ENCODE data around the gene CACNG1.
"Not testable (repeated sequence)": the region's sequence is repeated elsewhere in the genome, so short reads cannot be mapped to it uniquely, and the experiment has no call there.

Gene CACNG1

DNA sequence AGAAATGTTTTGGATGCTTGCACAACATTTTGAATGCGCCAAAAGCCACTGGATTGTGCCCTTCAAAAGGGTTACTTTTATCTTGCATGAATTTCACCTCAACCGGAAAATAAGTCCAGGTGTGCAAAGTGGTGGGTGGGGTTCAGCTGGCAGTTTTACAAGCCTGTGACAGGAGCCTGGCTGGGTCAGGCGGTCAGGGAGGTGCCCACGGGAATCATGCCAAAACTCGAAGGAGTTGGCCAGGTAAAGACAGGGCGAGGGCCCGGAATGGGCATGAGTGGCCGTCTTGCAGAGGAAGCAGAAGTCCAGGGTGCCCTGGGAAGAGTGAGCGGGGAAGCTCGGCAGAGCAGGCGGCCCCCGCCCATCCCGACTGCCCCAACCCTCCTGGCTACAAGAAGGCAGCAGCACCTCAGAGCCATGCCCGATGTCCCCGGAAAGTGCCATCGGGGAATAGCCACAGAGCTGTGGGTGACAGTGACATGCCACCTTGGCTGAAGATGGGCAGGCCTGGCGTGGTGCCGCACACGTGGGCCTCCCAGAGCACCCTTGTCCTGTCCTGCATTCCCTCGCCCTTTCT is 19.1 kb upstream of the CACNG1 start:
- no peak for DNase-seq (ENCODE audit: low spot score)

DNA sequence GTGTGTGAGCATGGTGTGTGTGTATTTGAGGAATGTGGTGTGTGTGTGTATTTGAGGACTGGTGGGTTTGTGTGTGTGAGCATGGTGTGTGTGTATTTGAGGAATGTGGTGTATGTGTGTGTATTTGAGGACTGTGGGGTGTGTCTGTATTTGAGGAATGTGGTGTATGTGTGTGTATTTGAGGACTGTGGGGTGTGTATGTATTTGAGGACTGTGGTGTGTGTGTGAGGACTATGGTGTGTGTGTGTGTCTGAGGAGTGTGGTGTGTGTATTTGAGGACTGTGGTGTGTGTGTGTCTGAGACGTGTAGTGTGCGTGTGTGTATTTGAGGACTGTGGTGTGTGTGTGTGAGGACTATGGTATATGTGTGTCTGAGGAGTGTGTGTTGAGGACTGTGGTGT is 18.0 kb upstream of the CACNG1 start:
- DNase-seq (ENCODE audit: low spot score): no peak

DNA sequence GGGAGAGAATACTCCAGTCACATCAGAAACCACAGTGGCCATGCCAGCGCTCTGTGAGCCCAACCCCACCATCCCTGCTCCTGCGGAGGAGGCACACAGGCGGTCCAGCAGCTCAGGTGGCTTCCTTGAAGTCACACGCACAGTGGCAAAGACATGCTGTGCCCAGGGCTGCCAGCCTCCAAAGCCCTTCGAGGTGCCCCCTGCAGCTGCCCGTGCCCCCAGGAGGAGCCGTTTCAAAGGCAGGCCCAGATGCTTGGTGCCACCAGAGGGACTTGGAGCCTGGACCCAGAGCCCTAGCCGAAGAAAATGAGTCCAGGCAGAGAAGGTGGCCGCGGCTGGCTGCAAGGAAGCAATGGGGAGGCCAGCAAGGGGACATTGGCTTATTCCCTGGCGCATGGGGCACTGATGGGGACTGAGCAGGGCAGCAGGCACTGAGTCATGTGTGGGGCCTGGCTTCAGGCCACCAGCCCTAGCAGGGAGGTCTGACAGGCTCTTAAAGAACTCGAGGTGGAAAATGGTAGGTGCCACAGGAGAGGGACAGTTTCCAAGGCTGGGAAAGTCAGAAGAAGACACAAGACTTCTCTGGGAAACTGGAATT is 17.2 kb upstream of the CACNG1 start:
- no peak for DNase-seq (ENCODE audit: low spot score)

DNA sequence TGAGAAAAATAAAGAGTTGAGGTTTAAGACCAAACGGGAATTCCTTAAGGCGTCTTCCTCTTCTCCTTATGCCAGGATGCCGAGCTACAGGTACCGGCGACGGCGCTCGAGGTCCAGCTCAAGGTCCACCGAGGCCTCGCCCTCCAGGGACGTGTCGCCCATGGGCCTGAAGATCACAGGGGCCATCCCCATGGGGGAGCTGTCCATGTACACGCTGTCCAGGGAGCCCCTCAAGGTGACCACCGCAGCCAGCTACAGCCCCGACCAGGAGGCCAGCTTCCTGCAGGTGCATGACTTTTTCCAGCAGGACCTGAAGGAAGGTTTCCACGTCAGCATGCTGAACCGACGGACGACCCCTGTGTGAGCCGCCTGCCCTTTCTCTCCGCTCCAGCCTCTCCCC is 13.7 kb upstream of the CACNG1 start:
- no peak for DNase-seq (ENCODE audit: low spot score)

DNA sequence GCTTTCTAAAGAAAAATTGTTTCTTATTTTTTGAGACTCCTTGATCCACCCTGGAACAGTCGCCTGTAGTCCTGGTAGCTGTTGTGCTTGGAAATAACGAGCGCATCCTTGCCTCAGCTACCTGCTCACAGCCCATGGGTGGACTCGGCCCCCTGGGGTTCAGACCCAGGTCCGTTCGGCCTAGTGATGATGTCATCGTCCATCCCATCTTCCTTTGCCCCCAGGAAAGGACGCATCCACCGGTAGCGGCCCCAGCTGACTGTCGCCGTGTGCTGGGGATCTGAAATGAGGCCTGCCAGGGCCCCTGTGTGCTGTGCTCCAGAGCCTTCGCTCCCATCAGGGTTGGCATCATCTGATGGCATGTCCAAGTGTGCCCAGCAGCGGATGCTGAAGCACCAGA is 12.0 kb upstream of the CACNG1 start:
- no peak for DNase-seq (ENCODE audit: low spot score)

DNA sequence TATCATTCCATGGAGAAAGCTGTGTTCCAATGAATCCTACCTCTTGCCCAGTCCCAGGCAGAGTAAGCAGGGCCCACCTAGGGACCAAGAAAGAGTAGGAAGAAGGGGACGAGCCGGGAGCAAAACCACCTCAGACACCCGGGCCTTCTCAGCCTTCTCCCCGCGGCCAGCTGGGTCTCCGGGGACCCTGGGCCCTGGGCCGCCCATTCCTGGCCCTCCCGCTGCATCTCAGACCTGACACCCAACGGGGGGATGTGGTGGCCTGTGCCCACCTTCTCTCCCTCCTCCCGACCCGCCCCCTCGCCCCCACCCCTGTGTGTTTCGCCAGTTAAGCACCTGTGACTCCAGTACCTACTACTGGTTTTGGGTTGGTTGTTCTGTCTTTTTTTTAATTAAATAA is 11.4 kb upstream of the CACNG1 start:
- no peak for DNase-seq (ENCODE audit: low spot score)

DNA sequence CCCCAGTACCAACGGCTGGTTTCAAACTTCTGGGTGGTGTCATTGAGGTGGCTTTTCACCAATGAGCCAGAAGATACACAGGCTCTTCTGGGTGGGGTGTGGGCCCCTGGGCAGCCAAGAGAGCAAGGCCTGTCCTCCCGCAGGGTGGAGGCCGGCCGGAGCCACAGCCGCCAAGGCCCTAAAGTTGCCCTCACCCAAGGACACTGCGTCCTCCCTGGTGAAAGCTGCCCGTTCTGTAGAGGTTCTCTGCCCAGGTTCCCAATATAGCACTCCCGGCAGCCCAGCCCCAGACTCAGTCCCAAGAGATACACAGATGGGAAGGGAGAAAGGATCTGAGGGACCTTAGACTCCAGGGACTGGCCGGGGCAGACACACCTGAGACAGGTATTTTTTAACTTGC is 10.7 kb upstream of the CACNG1 start:
- no peak for DNase-seq (ENCODE audit: low spot score)

DNA sequence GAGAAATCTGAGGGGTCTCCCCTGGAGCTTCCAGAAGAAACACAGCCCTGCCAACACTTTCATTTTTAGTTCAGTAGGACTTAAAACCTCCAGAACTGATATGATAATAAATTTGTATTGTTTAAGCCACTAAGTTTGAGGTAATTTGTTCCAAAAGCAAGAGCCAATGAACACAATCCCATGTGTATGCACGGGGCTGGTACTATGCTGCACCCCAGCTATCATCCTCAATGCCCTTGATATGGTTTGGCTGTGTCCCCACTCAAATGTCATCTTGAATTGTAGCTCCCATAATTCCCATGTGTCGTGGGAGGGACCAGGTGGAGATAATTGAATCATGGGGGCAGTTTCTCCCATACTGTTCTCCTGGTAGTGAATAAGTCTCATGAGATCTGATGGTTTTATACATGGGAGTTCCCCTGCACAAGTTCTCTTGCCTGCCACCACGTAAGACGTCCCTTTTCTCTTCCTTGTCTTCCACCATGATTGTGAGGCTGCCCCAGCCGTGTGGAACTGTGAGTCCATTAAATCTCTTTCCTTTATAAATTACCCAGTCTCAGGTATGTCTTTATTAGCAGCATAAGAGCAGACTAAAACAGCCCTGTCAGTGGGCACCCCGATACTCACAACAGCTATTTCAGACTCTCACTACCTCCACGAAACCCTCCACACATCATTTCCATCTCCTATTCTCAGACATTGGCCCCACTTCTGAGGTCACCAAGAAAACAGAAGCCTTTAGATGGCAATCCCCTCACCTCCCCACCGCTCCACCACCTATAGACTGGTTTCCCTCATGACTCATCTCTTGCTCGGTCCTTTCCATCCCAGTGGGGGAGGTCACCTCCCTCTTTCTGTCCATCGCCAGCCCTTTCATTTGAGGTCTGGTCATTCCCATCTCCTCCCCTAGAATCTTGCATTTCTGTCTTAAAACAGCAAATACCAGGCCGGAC is 8.9 kb upstream of the CACNG1 start:
- no peak for DNase-seq (ENCODE audit: low spot score)

DNA sequence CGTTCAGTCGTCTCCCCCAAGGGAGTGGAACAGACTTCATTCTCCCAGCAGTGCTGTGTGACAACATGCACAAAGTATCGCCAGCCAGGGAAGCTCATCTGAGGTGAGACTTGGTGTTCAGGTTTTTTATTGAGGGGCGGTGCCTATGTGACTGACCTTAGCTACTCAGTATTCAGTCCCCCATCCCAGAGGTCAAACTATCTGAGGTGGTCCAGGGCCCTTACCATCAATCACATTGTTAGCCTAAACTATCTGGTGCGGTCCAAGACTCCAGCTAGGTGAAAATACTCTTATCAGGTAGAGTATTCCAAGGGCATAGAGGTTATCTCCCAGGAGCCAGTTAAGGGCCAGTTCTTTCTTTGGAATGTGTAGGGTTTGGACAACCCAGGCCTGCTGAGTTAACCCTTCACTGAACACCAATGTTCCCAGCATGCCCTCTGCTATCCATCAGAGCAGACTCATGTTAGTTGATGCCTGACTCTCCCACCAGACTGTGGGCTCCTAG is 5.4 kb upstream of the CACNG1 start:
- DNase-seq (ENCODE audit: low spot score): no peak

DNA sequence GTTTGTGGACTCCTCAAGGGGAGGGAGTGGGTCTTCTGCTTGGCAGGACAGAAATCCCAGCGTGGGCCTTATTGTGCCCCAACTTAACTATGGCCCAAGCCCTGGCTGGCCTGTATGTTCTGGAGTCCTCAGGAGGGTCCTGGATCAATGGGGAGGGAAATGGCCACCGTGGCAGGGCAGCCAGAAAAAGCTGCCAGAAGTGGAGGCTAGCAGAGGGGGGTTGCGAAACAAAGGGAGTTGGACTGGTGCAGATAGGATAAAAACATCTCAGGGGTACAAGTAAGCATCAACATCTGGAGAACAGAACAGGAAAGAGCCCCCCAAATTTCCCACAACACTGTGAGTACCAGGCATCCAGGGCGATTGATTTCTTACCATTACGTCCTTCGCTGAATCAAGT is 3.7 kb upstream of the CACNG1 start:
- DNase-seq (ENCODE audit: low spot score): no peak

DNA sequence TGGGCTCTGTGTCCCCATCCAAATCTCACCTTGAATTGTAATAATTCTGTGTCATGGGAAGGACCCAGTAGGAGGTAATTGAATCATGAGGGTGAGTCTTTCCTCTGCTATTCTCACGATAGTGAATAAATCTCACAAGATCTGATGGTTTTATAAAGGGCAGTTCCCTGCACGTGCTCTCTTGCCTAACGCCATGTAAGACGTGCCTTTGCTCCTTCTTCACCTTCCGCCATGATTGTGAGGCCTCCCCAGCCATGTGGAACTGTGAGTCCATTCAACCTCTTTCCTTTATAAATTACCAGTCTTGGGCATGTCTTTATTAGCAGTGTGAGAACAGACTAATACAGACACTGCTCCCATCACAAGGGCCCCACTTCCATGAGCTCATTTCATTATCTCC is 3.2 kb upstream of the CACNG1 start:
- DNase-seq (ENCODE audit: low spot score): not testable (repeated sequence)

DNA sequence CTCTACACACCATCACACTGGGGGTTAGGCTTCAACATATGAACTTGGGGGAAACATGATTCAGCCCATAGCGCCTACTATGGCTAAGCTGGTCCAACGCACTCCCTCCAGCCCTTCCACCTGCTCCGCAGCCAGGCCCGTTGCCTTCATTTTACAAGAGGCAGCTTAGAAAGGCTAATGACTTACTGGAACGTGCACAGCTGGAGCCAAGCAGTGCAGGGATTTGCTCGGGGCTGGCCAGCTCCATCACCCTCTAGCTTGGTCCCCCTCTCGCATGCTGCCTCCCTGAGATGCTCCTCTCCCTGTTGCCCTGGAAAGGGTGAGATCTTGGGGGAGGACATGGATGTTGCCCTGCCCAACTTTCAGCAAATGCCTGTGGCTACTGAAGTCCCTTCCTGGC is 2.8 kb upstream of the CACNG1 start:
- no peak for DNase-seq (ENCODE audit: low spot score)

DNA sequence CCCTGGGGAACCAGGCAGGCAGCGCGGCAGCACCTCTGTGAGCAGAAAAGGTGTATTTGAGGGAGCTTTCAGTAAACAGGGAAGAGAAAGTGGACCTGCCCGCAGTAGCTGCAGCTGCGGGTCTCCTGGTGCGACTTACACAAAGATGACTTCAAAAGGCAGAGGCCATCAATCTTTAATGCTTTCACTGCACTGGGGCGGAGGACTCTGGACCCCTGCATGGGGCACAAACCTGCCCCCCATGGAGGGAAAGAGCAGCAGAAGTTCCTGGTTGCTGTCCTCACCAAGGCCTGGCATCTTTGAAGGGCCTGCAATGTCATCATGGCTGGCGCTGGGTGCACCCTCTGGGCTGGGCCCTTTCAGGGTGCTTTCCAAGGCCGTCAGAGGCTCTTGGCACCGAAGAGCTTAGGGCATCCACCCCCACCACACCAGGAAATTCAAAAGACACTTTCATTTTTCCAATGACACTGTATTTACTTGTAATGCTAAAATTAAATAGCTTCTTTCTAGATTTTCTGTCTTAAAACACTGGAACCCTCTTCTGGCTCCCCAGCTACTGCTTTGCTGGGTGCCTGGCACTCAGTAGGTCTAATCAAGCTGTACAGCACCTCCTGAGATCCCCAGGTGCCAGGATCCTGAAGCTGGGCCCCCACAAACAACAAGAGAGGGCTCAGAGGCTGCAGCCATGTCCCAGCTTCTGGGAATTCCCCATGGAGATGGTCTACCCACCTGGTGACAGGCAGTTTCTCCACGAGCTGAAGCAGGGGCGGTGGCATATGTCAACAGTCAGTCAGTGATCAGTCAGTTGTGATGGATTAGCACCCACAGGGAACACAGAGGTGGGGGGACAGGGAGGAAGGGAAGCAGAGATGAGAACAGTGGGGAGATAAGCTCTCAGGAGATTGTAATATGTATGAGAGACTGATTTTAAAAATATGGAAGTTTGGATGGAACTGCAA is 2.1 kb upstream of the CACNG1 start:
- no peak for DNase-seq (ENCODE audit: low spot score)

DNA sequence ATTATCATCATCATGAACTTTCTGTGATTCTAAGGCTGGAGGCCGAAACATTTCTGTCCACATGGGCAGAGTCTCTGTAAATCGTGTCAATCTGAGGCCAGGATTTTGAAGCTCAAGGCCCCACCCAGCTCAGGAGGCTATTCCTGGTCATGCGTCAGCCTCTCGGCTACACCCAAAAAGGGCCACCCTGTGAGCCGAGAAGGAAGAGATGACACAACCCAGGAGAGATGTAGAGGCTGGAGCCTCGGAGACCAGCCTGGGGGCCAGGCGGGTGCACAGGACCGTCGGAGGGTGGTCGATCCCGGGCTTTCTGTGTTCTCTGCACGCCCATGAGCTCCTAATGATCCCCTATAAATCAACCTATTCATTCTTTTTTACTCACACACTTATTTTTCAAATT is 1.1 kb upstream of the CACNG1 start:
- no peak for DNase-seq (ENCODE audit: low spot score)

DNA sequence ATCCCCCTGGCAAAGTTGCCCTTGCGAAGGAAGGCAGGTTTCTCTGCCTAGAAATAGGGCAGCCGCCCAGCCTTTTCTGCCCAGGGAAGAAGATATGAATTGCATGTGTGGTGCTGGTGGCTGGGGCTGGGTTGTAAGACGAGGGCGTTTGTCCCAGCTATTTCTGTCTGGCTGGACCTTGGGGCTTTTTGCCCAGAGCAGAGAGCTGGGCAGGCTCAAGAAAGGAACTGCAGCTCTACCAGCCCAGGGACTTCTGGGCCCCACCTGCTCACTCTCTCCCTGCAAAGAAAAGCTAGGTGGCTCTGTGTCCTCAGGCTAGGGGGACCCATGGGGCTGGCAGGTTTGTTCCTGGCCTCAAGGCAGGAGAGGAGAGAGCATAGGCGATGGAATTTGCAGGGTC is 586 bp downstream of the CACNG1 start:
- DNase-seq (ENCODE audit: low spot score): no peak

DNA sequence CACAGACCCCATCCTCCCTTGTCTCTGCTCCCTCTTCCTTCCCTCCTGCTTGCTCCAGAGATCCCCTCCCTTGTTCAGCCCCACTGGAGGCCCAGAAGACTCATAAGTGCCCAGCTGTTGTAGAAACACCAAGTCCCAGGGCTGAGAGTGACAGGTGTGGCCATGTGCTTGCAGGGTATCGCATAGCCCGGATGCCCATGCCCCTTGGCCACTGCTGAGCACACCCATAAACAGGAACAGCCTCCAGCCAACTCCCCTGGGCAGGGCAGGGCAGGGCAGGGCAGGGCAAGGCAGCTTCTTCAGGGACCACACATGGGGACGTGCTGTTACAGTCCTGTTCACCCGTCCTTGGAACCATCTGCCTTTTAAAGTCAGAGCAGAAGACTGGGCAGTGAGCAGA is 2.0 kb downstream of the CACNG1 start:
- no peak for DNase-seq (ENCODE audit: low spot score)

DNA sequence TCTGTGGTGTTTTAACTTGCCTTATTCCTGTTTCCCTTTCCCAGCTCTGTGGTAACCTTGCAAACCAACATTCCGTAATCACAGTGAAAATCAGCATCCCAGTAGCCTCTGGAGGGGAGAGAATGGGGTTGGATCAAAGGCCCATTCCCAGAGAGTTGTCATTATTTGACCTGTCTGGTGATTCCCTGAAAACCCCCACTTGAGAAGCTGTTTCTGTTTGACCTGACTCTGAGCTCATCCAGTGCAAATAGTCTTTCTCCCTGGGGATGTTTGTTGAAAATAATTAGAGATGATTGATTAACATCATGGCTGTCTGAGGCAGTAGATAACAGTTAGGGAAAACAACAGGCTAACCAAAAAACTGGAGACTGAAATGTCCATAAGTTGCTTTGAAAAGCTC is 3.0 kb downstream of the CACNG1 start:
- DNase-seq (ENCODE audit: low spot score): peak; percentile 41

DNA sequence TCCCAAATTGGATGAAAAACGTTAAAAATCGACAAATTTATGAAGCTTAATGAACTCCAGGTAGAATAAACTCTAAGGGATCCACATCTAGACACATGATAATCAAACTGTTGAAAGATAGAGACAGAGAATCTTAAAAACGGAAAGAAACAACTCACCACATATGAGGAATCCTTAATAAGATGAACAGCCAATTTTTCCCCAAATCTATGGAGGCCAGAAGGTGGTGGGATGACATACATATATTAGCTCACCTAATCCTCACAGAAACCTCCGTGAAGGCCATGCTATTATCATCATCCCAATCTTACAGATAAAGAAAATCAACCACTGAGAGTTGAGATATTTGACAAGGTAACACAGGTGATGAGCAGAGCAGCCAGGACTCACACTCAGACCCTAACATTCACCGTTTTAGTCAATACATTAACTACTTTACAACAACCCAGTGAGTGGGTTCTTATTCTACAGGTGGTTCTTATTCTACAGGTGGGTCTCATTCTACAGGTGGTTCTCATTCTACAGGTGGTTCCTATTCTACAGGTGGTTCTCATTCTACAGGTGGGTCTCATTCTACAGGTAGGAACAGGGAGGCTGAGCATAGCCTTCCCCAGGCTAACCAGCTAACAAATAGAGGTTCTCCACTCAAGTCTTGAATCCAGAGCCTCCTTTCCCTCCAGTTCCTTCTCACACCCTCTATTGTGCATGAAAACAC is 4.8 kb downstream of the CACNG1 start:
- no peak for DNase-seq (ENCODE audit: low spot score)

DNA sequence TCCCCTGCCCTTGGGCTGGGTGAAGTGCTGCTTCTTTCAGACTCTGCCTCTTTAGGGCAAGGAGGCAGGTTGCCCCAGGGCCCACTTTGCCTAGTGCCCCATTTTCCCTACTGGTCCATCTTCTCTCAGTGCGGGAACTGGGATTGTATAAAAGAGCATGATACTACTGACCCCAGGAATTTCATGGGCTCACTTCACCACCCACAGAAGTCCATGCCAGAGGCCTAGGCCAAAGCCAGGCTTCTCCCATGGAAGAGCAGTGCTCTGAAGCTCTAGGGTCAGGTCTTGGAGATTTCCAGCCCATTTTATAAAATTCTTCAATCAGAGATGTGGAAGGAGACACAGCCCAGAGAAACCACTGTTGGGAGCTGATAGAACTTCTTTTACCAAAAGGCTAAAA is 5.7 kb downstream of the CACNG1 start:
- DNase-seq (ENCODE audit: low spot score): no peak

DNA sequence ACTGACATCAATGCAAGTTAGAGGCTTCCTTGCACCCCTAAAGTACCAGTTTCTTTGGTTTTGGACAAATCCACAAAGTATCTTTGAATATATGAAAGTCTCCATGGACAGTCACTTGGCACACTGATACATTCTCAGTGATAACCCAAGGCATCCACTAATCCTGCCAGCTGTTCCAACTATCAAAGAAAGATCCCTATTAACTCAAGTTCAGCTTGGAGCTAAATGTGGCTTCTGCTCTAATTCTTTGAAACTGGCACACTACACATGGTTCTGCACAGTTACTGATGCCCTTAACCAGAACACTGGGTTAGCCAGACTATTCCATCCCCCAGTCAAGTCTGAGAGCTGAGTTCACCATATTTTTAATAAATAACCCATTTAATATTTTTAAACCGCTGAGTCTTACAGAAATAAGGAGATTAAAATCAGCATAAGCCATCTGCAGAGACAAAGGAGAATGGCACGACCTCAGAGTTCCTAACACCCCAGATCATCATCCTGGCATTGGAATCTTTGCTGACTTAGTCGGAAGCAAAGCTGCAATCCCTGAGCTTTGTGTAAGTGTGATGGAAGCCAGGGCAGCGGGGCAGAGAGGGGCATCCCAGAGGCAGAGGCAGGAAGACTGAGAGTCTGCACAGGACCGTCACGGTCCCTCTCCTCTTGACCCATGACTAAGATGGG is 6.3 kb downstream of the CACNG1 start:
- DNase-seq (ENCODE audit: low spot score): no peak

Measured in SK-N-DZ (cell line).